Fibroblast of skin of back (primary cell): ENCODE results near the gene ABCB8. TPM values are rescaled to one million over a fixed set of nuclear protein-coding genes. Genes with fewer than 3 reads are reported as not detected.

Experiments used
- DNase-seq: peaks from one replicate; pipeline ENCODE4 v3.0.0-alpha.2; 2013
- polyA plus RNA-seq, 2 experiments: library from polyadenylated mRNA; unstranded; fragments of 120-200 nt; gene quantifications; one replicate each; pipeline ENCODE4 v1.2.1, GENCODE V29; 2013; ENCODE audit not compliant: insufficient read length in 2 of 2

Gene ABCB8
- polyA plus RNA-seq (2013, experiment 1 of 2; ENCODE audit: insufficient read length): 32.9 TPM
- polyA plus RNA-seq (2013, experiment 2 of 2; ENCODE audit: insufficient read length): 21.0 TPM

DNA sequence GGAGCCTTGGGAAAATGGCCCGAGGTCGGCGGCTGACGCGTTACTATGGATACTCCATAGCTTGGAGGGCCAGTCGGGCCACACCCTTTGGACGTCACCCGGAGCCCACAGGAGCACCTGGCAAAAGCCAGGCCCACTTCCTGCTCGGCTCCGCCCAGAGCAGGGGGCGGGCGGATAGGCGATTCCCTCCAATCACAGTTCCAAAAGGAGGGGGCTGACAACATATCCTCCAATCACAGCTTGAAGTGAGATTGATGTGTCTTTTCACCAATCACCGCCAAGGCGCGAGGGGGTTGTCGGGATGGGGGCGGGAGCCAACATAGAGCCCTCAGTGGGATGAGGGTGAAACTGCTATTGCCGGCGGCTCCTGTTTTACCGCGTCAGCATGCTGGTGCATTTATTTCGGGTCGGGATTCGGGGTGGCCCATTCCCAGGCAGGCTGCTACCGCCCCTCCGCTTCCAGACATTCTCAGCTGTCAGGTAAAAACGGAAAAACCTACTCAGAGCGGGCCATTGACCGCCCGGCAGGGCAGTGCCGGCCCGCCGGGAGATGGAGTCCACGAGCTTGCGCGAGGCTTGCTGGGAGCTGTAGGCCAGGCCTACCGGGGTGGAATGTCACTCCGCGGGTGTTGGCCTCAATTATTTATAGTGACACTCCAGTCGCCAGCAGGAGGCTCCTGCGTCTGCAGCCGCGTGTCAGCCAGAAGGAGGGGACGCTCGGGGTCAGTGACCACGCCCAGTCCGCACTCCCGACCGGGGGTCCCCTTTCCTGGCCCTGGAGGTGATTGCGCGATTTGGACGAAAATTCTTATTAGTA, at the start of gene ABCB8:
Gene ABCB8 (plus strand): TSS at position 320 of the 817 bp plus-strand sequence. CDS start 66 bp downstream, at position 386.
- DNase-seq: peak; percentile 98

DNA sequence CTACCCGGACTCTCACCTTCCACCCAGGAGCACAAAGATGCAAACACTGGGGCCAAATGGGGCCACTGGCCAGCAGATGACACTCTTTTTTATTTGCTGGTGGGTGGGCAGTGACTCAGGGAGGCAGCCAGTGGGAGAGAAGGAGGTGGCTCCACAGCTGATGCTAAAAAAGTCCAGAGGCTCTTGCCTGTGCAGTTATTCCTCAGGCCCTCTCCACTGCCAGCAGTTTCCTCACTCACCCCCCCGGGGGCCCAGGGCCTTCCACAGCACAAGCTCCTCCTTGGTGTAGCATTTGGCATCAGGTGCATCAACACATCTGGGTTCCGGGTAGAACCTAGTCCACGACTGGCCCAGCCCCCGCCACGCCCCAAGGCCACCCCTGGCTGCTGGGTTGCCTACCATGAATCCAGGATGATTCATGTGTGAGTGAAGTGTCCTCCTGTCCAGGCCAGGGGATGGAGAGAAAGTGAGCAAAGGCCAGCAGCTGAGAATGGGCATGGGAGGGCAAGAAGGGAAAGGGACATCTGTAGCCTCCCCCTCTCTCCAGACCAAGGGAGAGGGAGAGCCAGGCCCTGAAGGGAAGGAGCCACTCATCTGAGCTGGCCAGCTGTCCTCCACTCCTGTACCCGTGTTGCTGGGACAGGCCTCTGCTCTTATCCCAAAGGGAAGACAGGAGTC, 48.4 kb upstream of the ABCB8 start:
- DNase-seq: no peak

DNA sequence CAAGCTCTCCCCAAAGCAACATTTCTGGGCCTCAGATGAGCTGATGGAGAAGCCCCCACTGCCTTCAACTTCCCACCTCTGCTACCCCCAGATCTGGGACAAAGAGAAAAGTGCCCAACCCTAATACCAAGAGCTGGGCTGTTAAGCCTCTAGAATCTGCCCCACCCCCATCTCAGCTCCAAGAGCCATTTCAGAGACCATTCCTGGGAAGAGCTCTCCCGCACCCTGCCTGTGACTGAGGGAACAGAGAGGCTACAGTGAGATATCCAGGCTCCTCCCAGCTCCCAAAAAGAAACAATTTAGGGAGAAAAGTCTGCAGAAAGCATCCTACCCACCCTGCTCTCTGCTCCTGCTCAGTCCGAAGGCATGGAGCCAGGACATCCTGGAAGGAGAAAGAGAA, 47.6 kb upstream of the ABCB8 start:
- no peak for DNase-seq

DNA sequence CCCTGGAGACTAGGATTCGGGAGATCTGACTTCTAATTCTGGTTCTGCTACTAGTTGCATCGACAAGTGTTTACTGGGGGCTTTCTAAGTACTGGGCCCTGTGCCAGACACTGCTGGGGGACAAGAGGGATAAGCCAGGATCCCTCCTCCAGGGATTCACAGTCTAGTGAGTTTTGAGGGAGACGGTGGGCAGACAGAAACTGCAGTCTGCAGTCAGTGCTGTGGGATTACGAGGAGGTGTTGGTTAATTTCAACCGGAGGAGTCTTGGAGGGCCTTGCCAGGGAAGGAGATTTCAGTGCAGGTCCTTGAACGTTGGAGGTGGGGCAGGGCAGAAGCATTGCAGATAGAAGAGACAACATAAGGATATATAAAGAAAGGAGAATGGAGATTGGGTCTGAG, 46.6 kb upstream of the ABCB8 start:
- no peak for DNase-seq

DNA sequence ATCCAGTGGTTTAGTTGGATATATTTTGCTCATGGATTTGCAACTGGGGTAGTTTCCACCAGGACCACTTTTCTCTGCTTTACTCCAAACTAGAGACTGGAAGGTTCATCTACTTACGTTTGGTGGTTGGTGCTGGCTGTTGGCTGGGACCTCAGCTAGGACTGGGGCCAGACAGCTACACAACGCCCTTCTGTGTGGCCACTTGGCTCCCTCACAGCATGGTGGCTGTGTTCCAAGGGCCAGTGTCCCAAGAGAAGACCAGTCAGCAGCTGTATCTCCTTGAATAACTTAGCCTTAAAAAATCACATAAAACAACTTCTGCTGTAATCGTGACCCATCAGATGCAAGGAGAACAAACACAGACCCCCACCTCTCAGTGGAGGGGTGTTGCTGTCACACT, 45.9 kb upstream of the ABCB8 start:
- DNase-seq: no peak

DNA sequence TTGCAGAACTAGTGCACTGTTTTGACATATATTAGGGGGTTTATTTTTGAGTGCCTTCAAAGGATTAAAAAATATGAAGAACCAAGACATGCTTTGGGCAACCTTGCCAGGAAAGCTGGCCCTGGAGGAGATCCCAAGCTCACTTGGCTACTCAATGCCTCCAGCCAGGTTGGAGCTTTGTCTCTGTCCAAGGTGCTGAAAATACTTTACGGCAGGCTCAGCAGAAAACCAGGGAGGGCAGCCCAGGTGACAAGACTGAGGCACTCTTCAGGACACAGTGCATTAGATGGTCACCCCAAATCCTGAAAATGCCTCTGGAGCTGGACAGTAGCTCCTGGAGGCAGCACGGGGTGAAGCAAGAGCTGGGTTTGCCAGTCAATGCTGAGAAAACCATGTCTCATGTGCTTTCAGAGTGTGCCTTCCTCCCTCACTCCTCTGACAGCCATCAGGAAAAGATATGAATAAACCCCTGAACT, 44.3 kb upstream of the ABCB8 start:
- peak; percentile 36 for DNase-seq

DNA sequence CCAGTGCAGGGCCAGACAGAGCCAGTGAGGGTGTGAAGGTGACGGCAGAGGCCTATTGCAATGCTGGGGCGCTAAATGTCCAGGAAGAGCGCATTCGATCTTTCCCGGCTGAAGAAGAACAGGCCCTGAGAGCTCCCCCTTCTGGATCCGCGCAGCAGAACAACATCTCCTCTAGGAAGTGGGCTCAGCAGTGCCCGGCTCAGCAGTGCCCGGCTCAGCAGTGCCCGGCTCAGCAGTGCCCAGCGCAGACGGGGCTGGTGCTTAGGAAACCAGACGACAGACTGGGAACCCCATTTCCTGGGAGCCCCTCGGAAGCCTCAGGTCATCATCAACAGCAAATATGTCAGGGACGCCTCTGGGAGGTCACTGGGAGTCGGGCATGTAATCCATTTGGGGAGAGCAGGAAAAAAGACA, 42.1 kb upstream of the ABCB8 start:
- peak; percentile 45 for DNase-seq

DNA sequence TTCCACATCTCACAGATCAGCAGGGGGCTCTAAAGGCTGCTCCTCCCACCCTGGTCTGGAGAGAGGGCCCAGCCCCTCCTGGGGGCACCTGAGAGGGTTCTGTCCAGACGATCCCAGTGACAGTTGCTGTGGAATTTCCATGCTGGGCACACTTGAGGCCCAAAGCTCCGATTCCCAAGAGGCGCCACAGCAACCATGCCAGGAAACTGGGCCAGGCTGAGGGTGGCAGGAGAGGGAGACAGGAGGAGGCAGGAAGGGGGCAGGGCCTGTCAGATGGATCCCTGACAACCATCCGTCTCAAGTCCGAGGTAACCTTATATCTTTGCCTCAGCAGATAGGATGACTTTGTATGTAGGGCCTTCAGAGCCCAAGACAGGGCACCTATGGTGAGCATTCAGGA, 41.7 kb upstream of the ABCB8 start:
- no peak for DNase-seq

DNA sequence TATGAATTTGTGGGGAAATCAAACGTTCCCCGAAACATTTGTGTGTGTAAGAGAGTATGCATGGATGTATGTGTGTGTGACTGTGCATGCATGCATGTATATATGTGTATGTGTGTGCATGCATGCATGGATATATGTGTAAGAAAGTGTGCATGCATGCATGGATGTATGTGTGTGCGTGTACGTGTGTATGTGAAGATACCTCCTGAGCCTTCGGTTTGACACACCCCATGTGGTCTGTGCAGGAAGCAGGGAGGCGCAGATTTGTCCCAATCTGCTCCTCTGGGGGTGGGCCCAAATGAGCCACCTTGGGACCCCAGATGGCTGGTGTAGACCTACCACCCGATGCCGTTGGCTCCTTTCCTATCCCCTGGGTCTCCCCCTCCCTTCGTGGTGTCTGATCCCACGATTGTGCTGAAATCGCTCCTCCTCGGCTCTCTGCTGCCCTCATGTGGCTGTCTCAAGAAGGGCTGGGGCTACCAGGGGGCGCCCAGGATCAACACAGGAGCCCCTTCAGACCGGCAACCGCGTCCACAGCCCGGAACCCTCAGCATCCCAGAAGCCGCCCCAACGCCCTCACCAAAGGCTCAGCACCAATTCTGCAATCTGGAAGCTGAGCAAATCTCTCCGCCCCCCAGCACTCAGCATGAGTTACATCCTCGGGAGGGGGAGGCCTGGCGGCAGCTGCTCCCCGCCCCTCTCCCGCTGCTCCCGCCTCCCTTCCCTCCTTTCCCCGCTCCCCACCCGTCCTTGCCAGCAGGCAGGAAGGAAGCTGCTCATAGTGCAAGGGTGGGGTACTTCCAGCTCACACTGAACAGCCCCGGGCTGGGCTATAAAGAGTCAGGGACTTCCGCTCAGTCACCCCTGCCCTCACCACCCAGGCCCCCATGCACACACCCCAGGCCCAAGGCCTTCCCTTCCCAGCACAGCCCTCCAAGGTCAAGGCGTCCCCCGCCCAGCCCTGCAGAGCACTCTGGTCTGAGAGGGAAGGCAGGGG, 39.7 kb upstream of the ABCB8 start:
- DNase-seq: peak; percentile 41

DNA sequence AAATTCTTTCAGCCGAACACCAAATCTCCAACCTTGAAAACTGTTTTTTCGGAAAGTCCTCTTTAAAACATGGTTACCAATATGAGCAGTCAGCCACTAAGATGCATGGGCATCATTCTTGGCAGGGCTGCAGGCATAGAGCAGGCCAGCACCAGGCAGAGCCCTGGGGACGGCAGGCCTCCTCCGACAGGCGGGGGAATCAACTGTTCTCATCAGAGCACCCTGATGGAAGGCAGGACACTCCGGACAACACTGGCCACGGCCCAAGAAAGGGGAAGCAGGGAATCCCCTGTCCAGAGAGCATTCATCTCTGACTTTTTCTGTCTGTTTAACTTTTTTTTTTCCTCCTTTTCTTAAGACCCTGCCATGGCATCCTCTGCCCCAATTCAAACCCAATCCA, 38.8 kb upstream of the ABCB8 start:
- DNase-seq: no peak

DNA sequence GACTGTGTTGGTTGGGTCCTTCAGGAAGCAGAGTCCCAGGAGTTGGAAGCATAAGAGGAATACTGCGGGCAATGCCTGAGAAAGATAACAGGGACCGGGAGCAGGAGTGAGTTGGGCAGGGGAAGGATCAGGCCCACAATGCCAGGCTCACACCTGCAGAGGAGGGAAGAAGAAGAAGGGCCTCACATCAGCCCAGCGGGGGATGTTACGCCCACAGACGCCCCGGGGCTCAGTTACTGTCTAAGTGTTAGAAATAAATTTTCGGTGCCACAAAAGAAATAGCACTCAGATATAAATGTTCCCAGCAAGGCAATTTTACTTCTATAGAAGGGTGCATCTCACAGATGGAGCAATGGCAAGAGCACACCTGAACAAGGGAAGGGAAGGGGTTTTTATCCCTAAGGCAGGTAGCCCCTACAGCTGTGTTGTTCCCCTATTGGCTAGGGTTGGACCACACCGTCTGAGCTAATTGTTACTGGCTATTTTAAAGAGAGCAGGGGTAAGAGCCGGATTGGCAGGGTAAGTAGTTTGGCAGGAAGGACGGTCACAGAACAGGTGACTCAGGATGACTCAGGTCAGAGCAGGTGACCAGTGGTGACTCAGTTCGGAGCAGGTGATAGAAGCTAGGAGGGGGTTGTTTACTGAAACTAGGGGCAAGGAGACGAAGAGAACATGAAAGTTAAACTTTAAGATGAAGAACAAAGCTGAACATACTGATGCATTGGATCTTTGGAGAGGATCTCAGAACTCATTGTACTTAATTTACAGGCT, 37.6 kb upstream of the ABCB8 start, which contains the start of gene NOS3:
Gene NOS3 (plus strand): TSS at position 602 of the 771 bp plus-strand sequence. CDS start 2,787 bp downstream, outside the sequence.
- DNase-seq: no peak

DNA sequence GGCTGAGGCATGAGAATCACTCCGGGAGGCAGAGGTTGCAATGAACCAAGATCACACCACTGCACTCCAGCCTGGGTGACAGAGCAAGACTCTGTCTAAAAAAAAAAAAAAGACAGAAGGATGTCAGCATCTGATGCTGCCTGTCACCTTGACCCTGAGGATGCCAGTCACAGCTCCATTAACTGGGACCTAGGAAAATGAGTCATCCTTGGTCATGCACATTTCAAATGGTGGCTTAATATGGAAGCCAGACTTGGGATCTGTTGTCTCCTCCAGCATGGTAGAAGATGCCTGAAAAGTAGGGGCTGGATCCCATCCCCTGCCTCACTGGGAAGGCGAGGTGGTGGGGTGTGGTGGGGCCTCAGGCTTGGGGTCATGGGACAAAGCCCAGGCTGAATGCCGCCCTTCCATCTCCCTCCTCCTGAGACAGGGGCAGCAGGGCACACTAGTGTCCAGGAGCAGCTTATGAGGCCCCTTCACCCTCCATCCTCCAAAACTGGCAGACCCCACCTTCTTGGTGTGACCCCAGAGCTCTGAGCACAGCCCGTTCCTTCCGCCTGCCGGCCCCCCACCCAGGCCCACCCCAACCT, 36.1 kb upstream of the ABCB8 start:
- DNase-seq: no peak

DNA sequence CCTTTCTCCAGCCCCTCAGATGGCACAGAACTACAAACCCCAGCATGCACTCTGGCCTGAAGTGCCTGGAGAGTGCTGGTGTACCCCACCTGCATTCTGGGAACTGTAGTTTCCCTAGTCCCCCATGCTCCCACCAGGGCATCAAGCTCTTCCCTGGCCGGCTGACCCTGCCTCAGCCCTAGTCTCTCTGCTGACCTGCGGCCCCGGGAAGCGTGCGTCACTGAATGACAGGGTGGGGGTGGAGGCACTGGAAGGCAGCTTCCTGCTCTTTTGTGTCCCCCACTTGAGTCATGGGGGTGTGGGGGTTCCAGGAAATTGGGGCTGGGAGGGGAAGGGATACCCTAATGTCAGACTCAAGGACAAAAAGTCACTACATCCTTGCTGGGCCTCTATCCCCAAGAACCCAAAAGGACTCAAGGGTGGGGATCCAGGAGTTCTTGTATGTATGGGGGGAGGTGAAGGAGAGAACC, 35.4 kb upstream of the ABCB8 start:
- DNase-seq: peak; percentile 28

DNA sequence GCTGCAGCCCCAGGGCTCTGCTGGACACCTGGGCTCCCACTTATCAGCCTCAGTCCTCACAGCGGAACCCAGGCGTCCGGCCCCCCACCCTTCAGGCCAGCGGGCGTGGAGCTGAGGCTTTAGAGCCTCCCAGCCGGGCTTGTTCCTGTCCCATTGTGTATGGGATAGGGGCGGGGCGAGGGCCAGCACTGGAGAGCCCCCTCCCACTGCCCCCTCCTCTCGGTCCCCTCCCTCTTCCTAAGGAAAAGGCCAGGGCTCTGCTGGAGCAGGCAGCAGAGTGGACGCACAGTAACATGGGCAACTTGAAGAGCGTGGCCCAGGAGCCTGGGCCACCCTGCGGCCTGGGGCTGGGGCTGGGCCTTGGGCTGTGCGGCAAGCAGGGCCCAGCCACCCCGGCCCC, 34.7 kb upstream of the ABCB8 start:
- no peak for DNase-seq

DNA sequence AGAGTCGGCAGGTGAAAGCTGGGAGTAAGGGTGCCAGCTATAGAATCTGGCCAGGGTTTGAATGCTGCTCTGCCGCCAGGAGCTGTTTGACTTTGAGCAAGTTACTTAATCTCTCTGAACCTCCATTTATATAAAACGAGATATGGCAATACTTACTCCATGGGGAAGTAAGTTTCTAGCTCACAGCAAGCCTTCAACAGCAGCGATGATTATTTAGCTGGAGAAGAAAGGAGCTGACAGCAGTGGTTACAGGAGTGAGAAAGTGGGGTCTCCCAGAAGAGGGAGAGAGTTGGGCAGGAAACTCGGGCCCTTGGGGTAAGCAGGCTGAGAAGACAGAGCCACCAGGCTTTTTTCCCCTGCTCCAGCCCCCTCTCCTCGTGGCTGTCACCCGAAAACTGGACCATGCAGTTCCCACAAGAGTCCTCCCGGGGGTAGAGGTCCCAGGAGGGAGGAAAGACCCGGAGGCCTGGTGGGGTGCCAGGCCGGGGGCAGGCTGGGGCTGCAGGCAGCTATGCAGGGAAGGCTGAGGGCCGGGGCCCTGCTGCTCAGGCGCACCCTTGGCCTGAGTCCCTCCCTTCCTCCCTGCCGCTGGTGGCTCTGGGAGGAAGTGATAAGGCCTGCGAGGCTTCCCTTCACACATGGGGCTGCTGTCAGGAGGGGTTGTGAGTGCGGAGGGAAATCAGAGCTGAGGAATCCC, 34.0 kb upstream of the ABCB8 start:
- no peak for DNase-seq

DNA sequence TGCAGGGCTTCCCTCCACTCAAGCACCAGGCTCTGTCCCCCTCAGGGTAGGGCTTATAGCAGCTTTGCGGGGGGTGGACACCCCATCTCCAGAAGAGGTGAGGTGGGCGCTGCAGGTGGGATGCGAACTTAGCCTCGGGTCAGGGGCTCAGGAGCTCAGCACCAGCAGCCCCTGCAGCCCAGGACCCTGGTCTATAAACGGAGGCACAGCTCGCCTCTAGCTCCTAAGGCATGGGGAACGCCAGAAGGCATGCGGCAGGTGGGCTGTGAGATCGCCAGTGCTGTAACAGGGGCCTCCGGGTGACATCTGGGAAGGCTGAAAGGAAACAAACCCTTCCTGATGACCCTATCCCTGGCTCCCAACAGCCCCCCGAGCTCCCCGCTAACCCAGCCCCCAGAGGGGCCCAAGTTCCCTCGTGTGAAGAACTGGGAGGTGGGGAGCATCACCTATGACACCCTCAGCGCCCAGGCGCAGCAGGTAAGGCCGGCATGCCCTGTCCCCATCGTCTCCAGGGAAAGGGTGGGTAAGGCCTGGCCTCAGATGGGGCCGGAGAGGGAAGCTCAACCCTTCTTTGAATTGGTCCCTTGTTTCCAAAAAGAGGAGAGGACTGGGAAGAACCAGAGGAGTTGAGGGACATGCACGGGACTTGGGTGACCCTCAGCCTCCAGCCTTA, 33.3 kb upstream of the ABCB8 start:
- DNase-seq: no peak

DNA sequence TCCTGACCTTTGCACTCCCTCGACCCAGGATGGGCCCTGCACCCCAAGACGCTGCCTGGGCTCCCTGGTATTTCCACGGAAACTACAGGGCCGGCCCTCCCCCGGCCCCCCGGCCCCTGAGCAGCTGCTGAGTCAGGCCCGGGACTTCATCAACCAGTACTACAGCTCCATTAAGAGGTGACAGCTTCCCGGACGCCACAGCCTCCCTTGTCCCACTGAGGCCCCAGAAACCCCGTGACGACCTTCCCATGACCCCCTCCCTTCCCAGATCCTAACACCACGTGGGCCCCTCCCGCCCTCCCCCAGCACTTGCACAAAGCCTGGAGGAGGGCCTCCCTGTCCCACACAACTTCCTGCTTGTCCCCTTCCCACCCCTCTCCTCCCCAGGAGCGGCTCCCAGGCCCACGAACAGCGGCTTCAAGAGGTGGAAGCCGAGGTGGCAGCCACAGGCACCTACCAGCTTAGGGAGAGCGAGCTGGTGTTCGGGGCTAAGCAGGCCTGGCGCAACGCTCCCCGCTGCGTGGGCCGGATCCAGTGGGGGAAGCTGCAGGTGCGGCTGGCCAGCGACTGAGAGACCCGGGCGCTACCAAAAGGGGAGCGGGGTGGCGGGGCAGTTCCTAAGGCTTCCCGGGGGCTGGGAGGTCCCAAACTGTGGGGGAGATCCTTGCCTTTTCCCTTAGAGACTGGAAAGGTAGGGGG, 31.7 kb upstream of the ABCB8 start:
- DNase-seq: no peak

DNA sequence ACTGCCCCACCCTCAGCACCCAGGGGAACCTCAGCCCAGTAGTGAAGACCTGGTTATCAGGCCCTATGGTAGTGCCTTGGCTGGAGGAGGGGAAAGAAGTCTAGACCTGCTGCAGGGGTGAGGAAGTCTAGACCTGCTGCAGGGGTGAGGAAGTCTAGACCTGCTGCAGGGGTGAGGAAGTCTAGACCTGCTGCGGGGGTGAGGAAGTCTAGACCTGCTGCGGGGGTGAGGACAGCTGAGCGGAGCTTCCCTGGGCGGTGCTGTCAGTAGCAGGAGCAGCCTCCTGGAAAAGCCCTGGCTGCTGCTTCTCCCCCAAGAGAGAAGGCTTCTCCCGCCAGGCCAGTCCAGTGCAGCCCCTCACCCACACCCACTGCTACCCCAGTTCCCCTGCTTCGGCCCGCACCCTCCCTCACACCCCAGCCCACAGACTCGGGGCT, 31.2 kb upstream of the ABCB8 start:
- no peak for DNase-seq

DNA sequence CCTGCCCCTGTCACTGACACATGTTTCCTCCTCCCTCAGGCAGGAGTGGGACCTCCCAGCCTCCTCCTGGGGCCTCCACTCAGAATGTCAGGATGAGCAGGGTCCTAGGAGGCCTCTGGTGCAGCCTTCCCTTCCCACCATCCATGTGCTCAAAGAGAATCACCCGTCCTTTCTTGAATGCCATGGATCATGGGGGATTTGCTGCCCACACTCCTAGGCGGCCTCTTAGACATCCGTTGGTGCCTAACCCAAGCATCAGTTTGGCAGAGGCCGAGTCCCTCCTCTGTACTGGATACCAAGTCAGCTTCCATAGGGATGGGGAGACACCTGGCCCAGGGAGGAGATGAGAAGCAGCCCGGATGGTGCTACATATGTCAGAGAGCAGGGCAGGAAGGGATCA, 30.4 kb upstream of the ABCB8 start:
- no peak for DNase-seq
